ENCODE results near the gene TMBIM6.

Gene TMBIM6

DNA sequence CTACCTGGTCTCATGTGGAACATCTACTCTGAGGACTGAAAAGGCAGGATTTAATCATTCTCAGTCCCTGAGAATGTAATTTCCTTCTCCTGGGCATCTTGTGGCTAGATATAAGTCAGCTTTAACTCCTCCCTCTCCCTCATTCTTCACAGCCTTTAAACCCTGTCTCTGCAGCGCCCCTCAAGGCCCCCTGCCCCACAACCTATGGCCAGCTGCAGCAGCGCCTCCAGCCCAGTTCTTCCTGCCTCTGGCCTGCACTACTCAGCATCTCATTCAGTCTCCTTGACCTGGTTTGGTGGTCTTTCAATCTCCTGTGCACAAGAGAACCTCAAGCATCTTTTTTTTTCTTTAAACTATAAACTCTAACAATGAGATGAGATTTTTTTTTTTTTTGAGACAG is 57.6 kb downstream of the TMBIM6 start:
- no peak for DNase-seq

DNA sequence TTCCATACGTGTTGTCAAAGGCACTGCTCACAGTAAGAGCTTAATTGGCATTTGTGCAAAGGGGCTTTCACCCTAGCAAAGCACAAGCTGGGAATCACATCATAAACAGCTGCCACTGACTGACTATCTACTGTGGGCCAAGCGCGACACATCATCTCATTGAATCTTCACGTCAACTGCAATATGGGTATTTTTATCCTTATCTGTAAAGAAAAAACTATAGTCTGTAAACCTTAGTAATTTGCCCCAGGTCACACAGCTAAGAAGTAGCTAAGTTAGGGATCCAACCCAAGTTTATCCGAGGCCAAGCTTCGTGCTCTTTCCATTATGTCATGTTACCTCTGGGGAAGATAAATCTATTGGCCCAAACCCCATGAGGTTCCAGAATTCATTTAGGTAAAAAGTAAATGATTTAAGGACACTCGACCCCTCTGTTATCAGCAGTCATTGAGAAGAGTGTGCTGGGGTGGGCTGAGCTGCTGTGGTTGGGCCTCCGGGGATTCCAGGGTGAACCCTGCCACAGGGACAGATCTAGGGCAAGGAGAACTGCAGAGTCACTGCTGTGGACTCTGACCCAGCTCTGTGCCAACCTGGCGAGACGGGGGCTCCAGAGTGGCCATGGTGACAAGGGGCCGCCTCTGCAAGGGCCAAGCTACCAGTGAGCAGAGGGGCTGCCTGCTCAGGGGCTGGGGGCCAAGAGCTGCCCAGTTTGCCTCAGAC is 59.2 kb downstream of the TMBIM6 start:
- no peak for DNase-seq

DNA sequence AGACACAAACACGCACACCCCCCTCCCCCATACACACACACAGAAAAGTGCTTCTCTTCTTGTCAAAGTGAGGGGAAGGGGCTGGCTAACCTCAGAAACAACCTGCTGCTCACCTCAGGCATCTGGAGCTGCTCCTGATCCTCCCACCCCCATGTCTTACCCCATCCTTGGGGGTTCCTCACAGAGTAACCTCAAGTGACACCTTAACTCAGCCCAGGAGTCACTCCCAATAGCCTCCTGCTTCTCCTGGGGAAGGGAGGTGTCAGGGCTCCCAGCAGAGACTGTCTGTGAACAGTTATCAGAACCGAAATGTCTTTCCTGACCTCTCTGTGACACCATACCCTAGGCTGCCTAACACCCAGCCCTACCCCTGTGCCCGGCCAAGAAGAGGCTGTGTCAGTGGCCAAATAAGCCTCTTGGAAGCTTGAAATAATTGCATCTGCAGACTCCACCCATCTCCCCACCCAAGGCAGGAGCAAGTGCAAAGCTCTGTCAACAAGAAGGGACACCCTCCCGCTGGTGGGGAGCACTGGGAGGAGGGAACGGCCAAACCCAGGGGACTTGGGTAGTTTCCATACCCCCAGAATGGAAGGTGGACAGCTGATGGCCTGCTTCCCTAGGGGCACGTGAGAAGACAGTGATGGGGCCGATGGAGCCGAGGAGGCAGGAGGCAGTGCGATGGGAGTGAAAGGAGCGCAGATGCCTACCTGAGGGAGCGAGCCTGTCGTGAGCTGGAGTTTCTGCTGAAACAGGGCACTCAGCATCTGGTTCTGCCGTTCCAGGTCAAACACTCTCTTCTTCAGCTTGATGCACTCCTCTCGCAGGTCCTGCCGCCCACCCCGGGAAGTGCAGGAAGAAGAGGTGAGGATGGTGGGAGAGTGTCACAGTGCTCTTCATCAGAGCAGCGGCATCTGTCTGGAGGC is 60.0 kb downstream of the TMBIM6 start:
- no peak for DNase-seq

DNA sequence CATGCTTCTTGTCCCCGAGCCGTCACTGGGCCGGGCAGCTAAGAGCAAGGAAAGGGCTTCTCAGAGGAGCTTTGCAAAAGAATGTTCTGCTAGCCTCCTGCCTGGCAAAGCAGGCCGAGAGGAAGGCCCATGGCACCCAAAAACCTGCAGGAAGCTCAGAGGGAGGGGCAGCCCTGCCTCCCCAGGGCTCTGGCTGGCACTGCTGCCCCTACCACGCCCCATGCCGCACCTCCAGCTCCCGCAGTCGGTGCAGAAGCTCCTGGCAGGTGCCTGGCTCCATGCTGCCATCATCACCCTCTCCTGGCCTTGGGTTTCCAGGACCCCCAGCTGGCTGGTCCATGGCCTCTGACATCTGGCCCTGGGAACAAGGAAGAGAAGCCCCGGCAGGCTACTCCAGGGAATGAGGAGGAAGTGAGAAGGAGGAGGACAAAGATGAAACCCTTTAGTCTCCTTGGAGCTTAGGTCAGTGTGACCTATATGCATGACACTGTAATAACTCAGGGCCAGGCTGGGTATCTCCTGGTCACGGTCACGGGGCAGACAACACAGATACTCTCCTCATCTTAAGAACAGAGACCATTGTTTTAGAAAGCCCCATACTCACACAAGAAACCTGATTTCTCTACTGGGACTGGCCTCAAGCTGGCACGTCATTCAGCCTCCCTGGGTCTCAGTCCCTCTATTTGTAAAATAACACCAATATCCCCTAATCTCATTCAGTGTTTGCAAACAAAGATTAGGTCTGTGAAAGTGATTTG is 62.5 kb downstream of the TMBIM6 start:
- no peak for DNase-seq

DNA sequence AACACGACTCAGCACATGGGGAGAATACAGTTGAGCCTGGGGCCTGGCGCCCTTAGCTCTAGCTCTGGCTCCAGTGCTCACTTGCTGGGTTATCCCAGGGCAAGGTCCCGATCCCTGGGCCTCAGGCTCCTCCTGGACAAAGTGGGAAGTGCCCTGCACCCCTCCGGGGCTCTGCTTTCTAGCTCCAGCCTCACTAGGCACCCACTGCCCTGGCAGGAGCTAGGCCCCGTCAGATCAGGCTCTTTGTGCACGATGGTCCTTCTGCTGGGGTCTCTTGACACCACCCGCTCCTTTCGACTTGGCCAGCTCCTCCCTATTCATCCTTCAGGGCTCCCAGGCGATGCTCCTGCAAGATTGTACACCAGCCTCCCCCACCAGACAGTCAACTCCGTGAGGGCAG is 63.5 kb downstream of the TMBIM6 start:
- DNase-seq, result no peak

DNA sequence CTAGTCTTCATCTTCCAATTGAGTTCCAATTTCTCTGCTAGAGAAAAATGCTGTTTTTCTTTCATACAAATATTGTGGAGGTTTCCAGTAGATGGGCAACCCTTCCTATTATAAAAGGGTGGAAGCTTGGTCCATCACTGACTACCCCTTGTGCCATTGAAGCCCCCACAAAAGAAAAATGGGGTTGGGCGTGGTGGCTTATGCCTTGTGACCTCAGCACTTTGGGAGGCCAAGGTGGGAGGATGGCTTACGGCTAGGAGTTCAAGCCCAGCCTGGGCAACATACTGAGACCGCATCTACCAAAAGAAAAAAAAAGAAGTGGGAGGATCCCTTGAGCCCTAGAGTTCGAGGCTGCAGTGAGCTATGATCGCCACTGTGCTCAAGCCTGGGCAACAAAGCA is 64.1 kb downstream of the TMBIM6 start:
- no peak for DNase-seq

DNA sequence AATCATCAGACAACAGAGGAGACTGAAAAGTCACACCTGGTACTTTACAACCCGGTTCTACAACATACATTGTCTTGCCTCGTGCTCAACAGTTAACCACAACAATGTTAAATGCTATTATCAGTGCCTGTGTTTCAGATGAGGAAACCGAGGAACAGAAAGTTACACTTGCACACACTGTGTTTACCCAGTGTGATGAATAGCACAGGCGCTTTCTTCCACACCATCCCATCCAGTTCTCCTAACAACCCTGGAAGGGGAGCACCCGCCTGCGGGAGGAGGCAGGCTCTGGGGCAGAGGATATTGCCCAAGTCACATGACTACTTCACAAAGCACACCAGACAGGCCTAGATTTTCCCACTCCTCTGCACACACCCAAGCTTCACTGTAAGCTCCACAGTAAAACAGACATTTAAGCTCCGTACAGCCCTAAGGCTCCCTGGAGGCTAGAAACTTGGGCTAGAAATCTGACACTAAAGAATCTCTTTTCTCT is 65.0 kb downstream of the TMBIM6 start:
- no peak for DNase-seq

DNA sequence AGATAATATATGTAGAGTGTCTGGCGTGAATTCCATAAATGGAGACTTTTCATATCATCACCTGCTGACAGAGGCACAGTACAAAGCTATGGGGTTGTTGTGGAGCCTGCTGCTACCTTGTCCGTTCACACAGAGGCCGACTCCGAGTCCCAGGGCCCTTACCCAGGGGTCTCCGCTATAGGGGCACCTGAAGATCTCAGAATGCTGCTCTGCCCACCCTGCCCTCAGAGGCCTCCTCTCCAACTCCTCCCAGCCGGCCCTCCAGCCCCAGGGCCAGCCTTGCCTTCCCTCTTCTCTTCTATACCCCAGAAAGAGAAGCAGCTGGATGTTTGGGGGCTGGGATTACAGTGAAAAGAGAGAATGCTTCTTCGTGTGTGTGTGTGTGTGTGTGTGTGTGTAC is 65.5 kb downstream of the TMBIM6 start:
- no peak for DNase-seq

DNA sequence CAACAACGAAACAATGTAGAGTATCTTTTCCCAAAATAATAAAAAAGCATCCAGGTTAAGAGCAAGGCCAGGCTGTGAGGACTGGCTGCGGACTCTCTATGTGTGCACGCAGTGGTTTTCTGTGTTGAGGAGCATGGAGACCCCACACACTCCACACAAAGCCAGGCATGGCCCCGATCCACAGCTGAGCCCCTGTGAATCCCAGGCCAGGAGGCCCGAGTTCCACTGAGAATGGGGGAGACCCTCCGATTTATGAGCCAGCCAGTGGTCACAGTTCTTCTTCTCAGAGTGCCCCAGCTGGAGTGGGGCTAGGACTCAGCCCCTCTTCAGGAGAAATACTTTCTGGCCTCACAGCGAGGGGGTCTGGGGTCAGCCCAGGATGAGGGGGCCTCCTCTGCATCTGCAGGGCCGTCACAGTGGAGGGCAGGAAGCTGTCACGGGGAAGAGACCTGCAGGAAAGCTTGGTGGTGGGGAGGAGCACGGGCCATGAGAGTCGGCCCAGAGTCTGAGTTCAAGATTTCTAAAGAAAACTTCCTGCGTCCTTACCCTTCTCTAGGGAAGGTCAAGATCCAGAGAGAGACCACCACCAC is 66.7 kb downstream of the TMBIM6 start:
- DNase-seq, result no peak

DNA sequence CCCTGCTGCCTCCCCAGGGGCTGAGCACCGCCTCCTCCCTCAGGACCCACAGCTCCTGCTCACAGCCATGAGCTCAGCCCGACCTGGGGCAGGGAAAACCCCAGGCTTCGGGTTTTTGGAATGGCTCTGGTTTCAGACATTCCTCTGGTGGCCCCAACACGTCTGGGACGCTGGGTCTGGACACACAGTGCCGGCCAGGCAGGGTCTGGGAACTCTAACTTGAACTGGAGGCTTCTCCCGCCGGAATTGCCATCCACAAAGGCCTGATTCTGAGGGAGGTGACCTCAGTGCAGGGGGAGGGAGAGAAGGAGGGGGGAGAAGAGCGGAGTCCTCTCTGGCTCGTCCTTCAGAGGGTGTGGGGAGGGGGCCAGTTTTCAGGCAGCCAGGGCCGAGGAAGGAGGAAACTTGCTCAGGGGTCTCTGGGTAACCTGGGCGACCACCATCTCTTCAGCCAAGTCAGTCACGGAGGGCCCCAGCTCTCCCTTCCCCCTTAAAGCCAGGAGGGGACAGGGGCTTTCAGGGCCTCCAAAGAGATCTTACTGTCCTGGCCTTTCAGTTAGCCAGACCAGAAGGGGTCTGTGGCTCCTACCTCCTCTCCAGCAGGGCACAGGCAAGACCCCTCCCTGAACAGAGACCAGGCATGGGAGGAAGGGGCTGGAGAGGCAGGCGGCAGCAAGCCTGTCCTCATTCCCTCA is 67.5 kb downstream of the TMBIM6 start:
- no peak for DNase-seq

DNA sequence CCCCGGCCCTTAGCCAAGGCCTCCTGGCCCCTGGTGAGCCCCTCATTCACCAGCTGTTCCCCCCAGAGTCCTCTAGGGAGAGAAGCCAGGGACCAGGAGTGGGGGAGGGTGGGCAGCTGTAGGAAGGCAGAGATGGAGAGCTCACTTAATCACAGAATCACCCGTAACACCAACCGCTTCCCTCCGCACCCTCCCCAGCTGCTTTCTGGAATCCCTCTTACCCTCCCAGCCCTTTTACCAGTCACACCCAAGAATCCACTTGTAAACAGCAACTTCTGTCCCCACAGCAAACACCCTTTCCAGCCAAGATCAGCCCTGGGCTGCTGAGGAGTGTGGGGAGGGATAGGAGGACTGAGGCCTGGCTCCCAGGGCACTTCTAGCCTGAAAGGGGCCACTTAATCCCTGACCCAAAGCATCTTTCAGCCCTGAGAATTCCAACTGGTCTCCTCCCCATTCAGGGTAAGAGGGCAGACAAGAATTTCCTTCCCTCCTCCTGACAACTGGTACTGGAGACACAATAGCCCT is 68.1 kb downstream of the TMBIM6 start:
- no peak for DNase-seq

DNA sequence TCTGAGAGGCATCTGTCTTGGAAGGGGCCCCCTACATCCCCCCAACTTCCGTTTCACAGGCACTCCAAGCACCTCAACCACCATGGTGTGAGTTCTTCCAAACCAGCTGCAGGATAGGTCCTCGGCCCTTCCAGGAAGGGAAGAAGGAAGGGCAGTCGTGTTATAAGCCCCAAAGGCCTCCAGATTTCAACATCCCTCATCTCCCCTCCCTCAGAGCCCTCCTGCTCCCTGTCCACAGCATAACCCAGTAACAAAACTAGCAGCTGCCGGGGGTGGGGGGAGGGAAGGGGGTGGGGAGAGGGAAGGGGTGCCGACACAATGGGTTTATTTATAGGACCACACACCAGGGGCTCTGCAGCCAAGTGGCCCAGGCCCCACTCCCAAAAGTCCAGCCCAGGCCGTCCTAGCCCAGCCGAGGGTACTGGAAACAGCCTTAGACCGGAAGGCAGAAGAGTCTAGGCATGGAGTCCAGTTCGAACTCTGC is 68.6 kb downstream of the TMBIM6 start:
- DNase-seq, result no peak

DNA sequence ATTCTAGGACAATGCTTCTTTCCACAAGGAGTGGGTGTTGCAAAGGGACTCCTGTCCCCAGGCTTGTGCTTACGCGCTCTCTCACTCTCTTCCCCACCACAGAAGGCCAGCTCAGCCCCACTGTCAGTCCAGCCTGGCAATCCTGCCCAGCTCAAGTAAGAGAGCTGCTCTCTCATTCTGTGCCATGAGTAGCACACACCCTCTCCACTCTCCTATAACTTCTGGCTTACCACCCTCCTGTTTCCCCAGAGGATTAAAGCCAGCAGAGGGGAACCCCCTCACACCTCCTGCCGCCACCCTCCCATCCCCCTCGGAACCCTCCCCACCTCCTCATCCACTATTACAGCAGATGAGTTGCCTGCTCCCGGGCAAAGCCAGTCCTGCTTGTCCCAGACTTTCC is 69.8 kb downstream of the TMBIM6 start:
- DNase-seq, result no peak

DNA sequence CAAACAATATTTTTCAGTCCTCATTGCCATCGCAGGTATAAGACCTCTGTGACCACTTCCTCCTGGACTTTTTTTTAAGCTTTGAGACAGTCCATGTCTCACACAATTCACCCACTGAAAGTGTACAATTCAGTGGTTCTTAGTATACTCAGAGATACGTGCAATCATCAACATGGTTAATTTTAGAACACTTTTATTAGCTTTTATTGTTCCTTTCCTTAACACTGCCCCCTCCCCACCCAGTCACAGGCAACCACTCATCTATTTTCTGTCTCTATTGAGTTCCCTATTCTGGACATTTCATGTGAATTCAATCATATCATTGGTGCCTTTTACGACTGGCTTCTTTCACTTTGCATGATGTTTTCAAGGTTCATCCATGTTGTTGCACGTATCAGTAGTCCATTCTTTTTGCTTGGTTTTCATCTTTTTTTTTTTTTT is 70.6 kb downstream of the TMBIM6 start:
- no peak for DNase-seq

DNA sequence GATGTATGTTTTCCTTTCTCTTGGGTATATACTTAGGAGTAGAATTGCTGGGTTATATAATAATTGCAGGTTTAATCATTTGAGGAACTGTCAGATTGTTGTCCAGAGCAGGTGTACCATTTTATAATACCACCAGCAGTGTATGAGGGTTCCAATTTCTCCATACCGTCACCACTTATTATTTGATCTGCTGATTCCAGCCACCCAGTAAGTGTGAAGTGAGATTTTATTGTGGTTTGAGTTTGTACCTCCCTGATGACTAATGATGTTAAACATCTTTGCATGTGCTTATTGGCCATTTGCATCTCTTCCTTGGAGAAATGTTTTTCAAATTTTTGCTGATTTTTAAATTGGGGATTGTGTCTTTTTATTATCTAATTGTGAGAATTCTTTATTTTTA is 71.8 kb downstream of the TMBIM6 start:
- DNase-seq, result no peak

Measured in activated CD4-positive, alpha-beta T cell treated with anti-CD3 and anti-CD28 coated beads, Interleukin-2, amount 50 U/mL, for 4 hours (primary cell).